ENCODE data around the gene YEATS2. TPM values are rescaled to one million over a fixed set of nuclear protein-coding genes. Genes with fewer than 3 reads are reported as not detected.

Gene YEATS2
- total and polyA plus RNA-seq, 7 donors: 1.8 to 8.9 (median 4.6) TPM

DNA sequence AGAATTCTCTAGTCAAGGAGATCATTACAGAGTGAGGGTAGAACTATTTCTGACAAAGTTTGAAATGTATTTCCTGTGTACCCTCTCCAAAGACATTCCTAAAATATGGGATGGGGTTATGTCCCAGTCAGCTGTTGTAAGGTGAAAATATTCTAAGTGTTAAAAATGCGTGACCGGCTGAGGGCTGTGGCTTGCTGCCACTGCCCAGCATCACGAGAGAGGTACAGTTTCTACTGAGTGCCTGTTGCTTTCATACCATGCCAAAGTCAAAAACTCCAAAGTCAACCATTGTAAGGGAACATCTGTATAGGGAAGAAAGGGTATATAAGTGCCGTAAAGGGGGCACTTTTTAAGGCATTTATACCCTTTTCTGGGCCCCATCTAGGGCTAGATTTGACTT lies 96.9 kb downstream of the YEATS2 start:
- H3K4me3 ChIP-seq: no peak overlapping the region
- no peaks in the 10 kb centered on the region for H3K27me3 ChIP-seq (ENCODE audit: insufficient read depth in 3 of 3, low read length in 2 of 3)
- TF ChIP-seq, protein P1, sequence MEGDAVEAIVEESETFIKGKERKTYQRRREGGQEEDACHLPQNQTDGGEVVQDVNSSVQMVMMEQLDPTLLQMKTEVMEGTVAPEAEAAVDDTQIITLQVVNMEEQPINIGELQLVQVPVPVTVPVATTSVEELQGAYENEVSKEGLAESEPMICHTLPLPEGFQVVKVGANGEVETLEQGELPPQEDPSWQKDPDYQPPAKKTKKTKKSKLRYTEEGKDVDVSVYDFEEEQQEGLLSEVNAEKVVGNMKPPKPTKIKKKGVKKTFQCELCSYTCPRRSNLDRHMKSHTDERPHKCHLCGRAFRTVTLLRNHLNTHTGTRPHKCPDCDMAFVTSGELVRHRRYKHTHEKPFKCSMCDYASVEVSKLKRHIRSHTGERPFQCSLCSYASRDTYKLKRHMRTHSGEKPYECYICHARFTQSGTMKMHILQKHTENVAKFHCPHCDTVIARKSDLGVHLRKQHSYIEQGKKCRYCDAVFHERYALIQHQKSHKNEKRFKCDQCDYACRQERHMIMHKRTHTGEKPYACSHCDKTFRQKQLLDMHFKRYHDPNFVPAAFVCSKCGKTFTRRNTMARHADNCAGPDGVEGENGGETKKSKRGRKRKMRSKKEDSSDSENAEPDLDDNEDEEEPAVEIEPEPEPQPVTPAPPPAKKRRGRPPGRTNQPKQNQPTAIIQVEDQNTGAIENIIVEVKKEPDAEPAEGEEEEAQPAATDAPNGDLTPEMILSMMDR (IDR thresholded peaks at IDR 0.05): no peak
- DNase-seq: no peak
- H3K9me3 ChIP-seq: no peaks in the 10 kb centered on the region
- peaks cover 2 to 62% of the 10 kb centered on the region in 2 donors for H3K36me3 ChIP-seq (ENCODE audit: insufficient read depth in 1 of 2, low read depth in 1 of 2)
- intact Hi-C loops (cut with DNase I): no loop called here
- no peak overlapping the region for H3K27ac ChIP-seq
- no peaks in the 10 kb centered on the region for H3K4me1 ChIP-seq
- WGBS, 3 donors: 51 to 67% (median 52%) methylated on average over 4 of the region's 4 CpGs
- ATAC-seq: no peak

DNA sequence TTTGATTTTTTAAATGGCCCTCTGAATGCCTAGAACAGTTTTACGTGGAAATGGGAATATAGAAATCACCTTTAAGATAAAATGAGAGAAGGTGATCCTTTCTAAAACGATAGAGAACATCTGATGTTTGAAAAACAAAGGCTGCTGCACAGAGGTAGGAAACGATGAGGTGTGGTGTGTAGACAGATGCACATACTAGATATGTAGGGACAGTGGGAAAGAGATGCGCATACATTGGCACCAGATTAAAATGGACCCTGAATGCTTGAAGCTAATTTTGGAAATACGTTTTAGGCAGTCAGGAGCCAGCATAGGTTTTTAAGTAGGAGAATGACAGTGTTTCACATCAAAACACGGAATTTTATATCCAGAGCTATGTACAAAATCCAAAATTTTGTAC lies 98.8 kb downstream of the YEATS2 start:
- Histone ChIP-seq H3K27ac (no peak overlapping the region), H3K36me3 (ENCODE audit: insufficient read depth in 1 of 2, low read depth in 1 of 2) (peaks cover 2 to 63% of the 10 kb centered on the region in 2 donors), H3K9me3 (no peaks in the 10 kb centered on the region), H3K4me3 (no peak overlapping the region), H3K4me1 (no peaks in the 10 kb centered on the region), H3K27me3 (ENCODE audit: insufficient read depth in 3 of 3, low read length in 2 of 3) (no peaks in the 10 kb centered on the region)
- ATAC-seq: no peak
- WGBS, 3 donors: 87 to 96% (median 95%) methylated on average over 6 of the region's 6 CpGs
- intact Hi-C loops (cut with DNase I): no loop called here
- TF ChIP-seq, protein P1 (IDR thresholded peaks at IDR 0.05): no peak
- no peak for DNase-seq

DNA sequence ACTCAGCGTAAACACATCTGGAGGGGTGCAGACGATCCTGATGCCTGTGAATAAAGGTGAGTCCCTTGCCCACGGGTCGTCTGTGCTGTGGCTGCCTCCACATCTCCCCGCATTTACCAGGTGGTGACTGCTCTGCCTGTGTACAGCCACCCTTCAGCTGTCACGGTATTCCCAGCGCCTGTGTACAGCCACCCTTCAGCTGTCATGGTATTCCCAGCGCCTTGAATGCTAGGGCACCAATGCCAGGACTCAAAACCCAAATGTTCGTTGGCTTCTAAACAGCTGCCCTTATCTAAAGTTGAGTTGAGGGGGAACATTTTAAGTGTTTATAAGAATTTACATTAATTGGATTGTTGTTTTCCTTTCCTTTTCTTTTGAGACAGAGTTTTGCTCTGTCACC lies 100.4 kb downstream of the YEATS2 start:
- H3K9me3 ChIP-seq: no peaks in the 10 kb centered on the region
- H3K4me1 ChIP-seq: no peaks in the 10 kb centered on the region
- TF ChIP-seq, protein P1 (IDR thresholded peaks at IDR 0.05): no peak
- no peaks in the 10 kb centered on the region for H3K27me3 ChIP-seq (ENCODE audit: insufficient read depth in 3 of 3, low read length in 2 of 3)
- ATAC-seq: no peak
- intact Hi-C loops (cut with DNase I): no loop called here
- no peak for DNase-seq
- no peak overlapping the region for H3K27ac ChIP-seq
- 66 to 85% (median 76%) methylated on average over 9 of the region's 9 CpGs for WGBS, 3 donors
- peaks cover 2 to 63% of the 10 kb centered on the region in 2 donors for H3K36me3 ChIP-seq (ENCODE audit: insufficient read depth in 1 of 2, low read depth in 1 of 2)
- no peak overlapping the region for H3K4me3 ChIP-seq

DNA sequence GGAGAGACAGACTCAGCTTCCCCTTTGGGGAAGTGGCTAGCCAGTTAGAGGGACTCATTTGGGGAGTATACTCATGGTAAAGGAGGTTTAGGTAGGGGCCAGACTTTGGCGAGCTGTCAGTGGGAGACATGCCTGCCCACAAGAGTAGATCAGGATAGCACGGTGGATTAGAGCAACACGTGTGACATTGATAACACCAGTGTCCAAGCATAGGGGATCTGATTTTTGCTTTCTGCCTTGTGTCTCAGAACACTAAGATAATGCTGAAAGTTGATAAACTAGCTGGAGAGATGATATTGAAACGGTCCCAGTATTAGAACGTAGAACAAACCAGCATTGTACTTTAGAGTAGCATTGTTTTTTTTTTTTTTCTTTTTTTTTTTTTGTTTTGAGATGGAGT lies 101.9 kb downstream of the YEATS2 start:
- 66 to 80% (median 69%) methylated on average over 5 of the region's 5 CpGs for WGBS, 3 donors
- H3K4me1 ChIP-seq: no peaks in the 10 kb centered on the region
- H3K4me3 ChIP-seq: no peak overlapping the region
- DNase-seq (no peak), ATAC-seq (no peak)
- H3K36me3 ChIP-seq (ENCODE audit: insufficient read depth in 1 of 2, low read depth in 1 of 2): peaks cover 2 to 68% of the 10 kb centered on the region in 2 donors
- no peak overlapping the region for H3K27ac ChIP-seq
- intact Hi-C loops (cut with DNase I): no loop called here
- no peaks in the 10 kb centered on the region for H3K27me3 ChIP-seq (ENCODE audit: insufficient read depth in 3 of 3, low read length in 2 of 3)
- TF ChIP-seq, protein P1 (IDR thresholded peaks at IDR 0.05): no peak
- H3K9me3 ChIP-seq: no peaks in the 10 kb centered on the region

DNA sequence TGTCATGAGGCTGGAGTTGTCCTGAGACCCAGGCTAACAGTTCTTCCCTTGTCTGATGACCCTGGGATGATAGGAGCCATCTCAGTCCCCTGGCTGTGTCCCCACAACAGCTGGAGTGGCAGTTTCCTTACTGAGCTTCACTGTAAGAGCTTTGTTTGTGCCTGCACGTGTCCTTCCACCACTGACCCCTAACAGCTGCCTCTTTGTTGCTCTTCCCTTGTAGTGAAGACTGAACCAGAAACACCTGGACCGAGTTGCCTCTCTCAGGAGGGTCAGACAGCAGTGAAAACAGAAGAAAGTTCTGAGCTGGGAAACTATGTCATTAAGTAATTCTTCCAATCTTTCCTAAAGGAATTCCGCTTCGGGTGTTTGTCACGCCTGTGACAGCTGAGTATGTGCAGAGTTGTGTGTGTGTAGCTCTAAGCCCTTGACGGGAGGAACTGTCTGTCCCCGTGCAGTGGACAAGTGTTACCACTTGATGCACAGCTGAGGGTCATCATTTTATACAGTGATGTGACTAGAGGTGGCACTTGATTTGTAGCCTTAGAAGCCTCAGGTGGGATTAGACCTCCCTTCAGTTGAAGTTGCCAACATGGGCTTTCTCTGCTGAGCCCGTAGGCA lies 102.8 kb downstream of the YEATS2 start:
- H3K4me1 ChIP-seq: no peaks in the 10 kb centered on the region
- 47 to 58% (median 54%) methylated on average over 8 of the region's 8 CpGs for WGBS, 3 donors
- TF ChIP-seq, protein P1 (IDR thresholded peaks at IDR 0.05): no peak
- no peak for ATAC-seq
- H3K9me3 ChIP-seq: no peaks in the 10 kb centered on the region
- H3K27ac ChIP-seq: no peak overlapping the region
- H3K36me3 ChIP-seq (ENCODE audit: insufficient read depth in 1 of 2, low read depth in 1 of 2): peaks cover 2 to 76% of the 10 kb centered on the region in 2 donors
- intact Hi-C loops (cut with DNase I): no loop called here
- DNase-seq: no peak
- H3K4me3 ChIP-seq: no peak overlapping the region
- no peaks in the 10 kb centered on the region for H3K27me3 ChIP-seq (ENCODE audit: insufficient read depth in 3 of 3, low read length in 2 of 3)
